Measurements from ENCODE around the gene MS4A3. TPM values are rescaled to one million over a fixed set of nuclear protein-coding genes. Genes with fewer than 3 reads are reported as not detected.

MS4A3 gene
- total RNA-seq, 1 donor from 2014 or later, result not detected

DNA sequence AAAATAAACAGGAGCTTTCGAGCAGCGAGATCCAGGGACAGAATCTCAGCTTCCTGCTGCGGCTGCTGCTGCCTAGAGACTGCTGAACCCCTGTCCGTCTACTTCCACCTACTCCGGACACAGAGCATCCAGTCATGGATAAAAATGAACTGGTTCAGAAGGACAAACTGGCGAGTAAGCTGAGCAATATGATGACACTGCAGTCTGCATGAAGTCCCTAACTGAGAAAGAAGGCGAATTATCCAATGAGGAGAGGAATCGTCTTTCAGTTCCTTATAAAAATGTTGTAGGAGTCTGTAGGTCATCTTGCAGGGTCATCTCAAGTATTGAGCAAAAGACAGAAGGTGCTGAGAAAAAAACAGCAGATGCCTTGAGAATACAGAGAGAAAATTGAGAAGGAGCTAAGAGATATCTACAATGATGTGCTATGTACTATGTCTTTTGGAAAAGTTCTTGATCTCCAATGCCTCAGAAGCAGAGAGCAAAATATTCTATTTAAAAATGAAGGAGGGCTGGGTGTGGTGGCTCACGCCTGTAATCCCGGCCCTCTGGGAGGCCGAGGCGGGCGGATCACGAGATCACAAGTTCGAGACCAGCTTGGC, 20.9 kb downstream of the MS4A3 start:
- DNase-seq (ENCODE audit: low read depth), result no peak
- Histone ChIP-seq H2AFZ (ENCODE audit: low read depth, low read length) (no peak overlapping the region), H3K36me3 (ENCODE audit: insufficient read depth, low read length) (no peaks in the 10 kb centered on the region), H3K4me2 (ENCODE audit: low read length) (no peak overlapping the region), H3K4me3 (ENCODE audit: insufficient read depth, low read depth, low read length) (no peak overlapping the region), H3K27ac (ENCODE audit: low read depth, low read length) (no peak overlapping the region), H3K4me1 (ENCODE audit: insufficient read depth, low read length) (no peaks in the 10 kb centered on the region), H3K9me3 (ENCODE audit: insufficient read depth, low read depth, low read length) (no peaks in the 10 kb centered on the region), H3K27me3 (ENCODE audit: insufficient read depth, low read length) (no peaks in the 10 kb centered on the region), H4K20me1 (ENCODE audit: insufficient read depth, low read length) (no peaks in the 10 kb centered on the region), H3K9ac (ENCODE audit: low read length) (no peak overlapping the region), H3K79me2 (ENCODE audit: insufficient read depth, low read length) (no peaks in the 10 kb centered on the region)
- no peak for FAIRE-seq
- Mint-ChIP-seq H3K4me3 (ENCODE audit: unreplicated experiment) (no peak overlapping the region), H3K27me3 (ENCODE audit: low read depth, unreplicated experiment) (no peaks in the 10 kb centered on the region), H3K9me3 (ENCODE audit: unreplicated experiment) (peaks cover 2% of the 10 kb centered on the region), H3K4me1 (ENCODE audit: low read depth, unreplicated experiment) (no peaks in the 10 kb centered on the region), H3K27ac (ENCODE audit: unreplicated experiment) (no peak overlapping the region), H3K36me3 (ENCODE audit: low read depth, unreplicated experiment) (no peaks in the 10 kb centered on the region)
- TF ChIP-seq, protein P1, sequence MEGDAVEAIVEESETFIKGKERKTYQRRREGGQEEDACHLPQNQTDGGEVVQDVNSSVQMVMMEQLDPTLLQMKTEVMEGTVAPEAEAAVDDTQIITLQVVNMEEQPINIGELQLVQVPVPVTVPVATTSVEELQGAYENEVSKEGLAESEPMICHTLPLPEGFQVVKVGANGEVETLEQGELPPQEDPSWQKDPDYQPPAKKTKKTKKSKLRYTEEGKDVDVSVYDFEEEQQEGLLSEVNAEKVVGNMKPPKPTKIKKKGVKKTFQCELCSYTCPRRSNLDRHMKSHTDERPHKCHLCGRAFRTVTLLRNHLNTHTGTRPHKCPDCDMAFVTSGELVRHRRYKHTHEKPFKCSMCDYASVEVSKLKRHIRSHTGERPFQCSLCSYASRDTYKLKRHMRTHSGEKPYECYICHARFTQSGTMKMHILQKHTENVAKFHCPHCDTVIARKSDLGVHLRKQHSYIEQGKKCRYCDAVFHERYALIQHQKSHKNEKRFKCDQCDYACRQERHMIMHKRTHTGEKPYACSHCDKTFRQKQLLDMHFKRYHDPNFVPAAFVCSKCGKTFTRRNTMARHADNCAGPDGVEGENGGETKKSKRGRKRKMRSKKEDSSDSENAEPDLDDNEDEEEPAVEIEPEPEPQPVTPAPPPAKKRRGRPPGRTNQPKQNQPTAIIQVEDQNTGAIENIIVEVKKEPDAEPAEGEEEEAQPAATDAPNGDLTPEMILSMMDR (IDR thresholded peaks at IDR 0.05; ENCODE audit: insufficient read depth, low read depth, low read length), result no peak
- TF ChIP-seq EZH2 (IDR thresholded peaks at IDR 0.05; ENCODE audit: insufficient read depth, low read length), result no peak

DNA sequence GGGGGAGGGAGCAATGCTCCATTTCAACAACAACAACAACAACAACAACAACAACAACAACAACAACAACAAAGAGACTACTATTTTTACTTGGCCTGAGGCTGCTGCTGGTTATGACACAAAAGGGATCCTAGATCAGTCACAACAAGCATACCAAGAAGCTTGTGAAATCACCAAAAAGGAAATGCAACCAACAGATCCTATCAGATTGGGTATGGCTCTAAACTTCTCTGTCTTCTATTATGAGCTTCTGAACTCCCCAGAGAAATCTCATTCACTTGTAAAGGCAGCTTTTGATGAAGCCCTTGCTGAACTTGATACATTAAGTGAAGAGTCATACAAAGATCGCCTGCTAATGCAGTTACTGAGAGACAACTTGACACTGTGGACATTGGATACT, 21.5 kb downstream of the MS4A3 start:
- Histone ChIP-seq H3K79me2 (ENCODE audit: insufficient read depth, low read length) (no peaks in the 10 kb centered on the region), H3K27me3 (ENCODE audit: insufficient read depth, low read length) (no peaks in the 10 kb centered on the region), H3K36me3 (ENCODE audit: insufficient read depth, low read length) (no peaks in the 10 kb centered on the region), H2AFZ (ENCODE audit: low read depth, low read length) (no peak overlapping the region), H3K4me3 (ENCODE audit: insufficient read depth, low read depth, low read length) (no peak overlapping the region), H3K9ac (ENCODE audit: low read length) (no peak overlapping the region), H3K4me1 (ENCODE audit: insufficient read depth, low read length) (no peaks in the 10 kb centered on the region), H3K9me3 (ENCODE audit: insufficient read depth, low read depth, low read length) (no peaks in the 10 kb centered on the region), H3K4me2 (ENCODE audit: low read length) (no peak overlapping the region), H3K27ac (ENCODE audit: low read depth, low read length) (no peak overlapping the region), H4K20me1 (ENCODE audit: insufficient read depth, low read length) (no peaks in the 10 kb centered on the region)
- DNase-seq (ENCODE audit: low read depth), result no peak
- TF ChIP-seq, protein P1 (IDR thresholded peaks at IDR 0.05; ENCODE audit: insufficient read depth, low read depth, low read length), result no peak
- no peak for TF ChIP-seq EZH2 (IDR thresholded peaks at IDR 0.05; ENCODE audit: insufficient read depth, low read length)
- no peaks in the 10 kb centered on the region for H3K4me1 Mint-ChIP-seq (ENCODE audit: low read depth, unreplicated experiment)
- no peak overlapping the region for H3K4me3 Mint-ChIP-seq (ENCODE audit: unreplicated experiment)
- H3K27me3 Mint-ChIP-seq (ENCODE audit: low read depth, unreplicated experiment), result no peaks in the 10 kb centered on the region
- H3K27ac Mint-ChIP-seq (ENCODE audit: unreplicated experiment), result no peak overlapping the region
- peaks cover 2% of the 10 kb centered on the region for H3K9me3 Mint-ChIP-seq (ENCODE audit: unreplicated experiment)
- H3K36me3 Mint-ChIP-seq (ENCODE audit: low read depth, unreplicated experiment), result no peaks in the 10 kb centered on the region
- no peak for FAIRE-seq

DNA sequence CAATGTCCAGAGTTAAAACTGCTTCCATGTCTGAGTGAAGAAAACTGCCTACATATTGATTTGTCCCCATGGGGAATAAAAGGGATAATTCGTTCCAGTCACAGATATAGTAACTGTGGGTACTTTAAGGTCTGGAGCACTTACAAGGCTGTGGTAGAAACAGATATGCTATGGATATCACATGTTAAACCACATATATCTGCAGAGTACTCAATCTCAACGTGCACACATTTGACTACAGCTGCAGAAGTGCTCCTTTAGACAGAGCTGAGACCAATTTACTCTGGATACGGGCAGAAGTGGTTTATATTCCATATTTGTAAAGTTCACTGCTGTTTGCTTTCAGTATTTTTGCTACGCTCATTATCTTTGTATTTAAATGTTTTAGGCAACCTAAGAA, 22.3 kb downstream of the MS4A3 start:
- H3K4me3 ChIP-seq (ENCODE audit: insufficient read depth, low read depth, low read length), result no peak overlapping the region
- H3K9me3 Mint-ChIP-seq (ENCODE audit: unreplicated experiment), result peaks cover 2% of the 10 kb centered on the region
- H3K4me2 ChIP-seq (ENCODE audit: low read length), result no peak overlapping the region
- H3K36me3 ChIP-seq (ENCODE audit: insufficient read depth, low read length), result no peaks in the 10 kb centered on the region
- no peak for FAIRE-seq
- H3K27me3 Mint-ChIP-seq (ENCODE audit: low read depth, unreplicated experiment), result no peaks in the 10 kb centered on the region
- H3K4me3 Mint-ChIP-seq (ENCODE audit: unreplicated experiment), result no peak overlapping the region
- no peaks in the 10 kb centered on the region for H3K4me1 ChIP-seq (ENCODE audit: insufficient read depth, low read length)
- DNase-seq (ENCODE audit: low read depth), result no peak
- H3K9me3 ChIP-seq (ENCODE audit: insufficient read depth, low read depth, low read length), result no peaks in the 10 kb centered on the region
- no peak overlapping the region for H2AFZ ChIP-seq (ENCODE audit: low read depth, low read length)
- no peak overlapping the region for H3K9ac ChIP-seq (ENCODE audit: low read length)
- no peaks in the 10 kb centered on the region for H3K4me1 Mint-ChIP-seq (ENCODE audit: low read depth, unreplicated experiment)
- H3K27ac ChIP-seq (ENCODE audit: low read depth, low read length), result no peak overlapping the region
- H3K36me3 Mint-ChIP-seq (ENCODE audit: low read depth, unreplicated experiment), result no peaks in the 10 kb centered on the region
- H3K27me3 ChIP-seq (ENCODE audit: insufficient read depth, low read length), result no peaks in the 10 kb centered on the region
- no peaks in the 10 kb centered on the region for H3K79me2 ChIP-seq (ENCODE audit: insufficient read depth, low read length)
- H3K27ac Mint-ChIP-seq (ENCODE audit: unreplicated experiment), result no peak overlapping the region
- no peaks in the 10 kb centered on the region for H4K20me1 ChIP-seq (ENCODE audit: insufficient read depth, low read length)
- TF ChIP-seq, protein P1 (IDR thresholded peaks at IDR 0.05; ENCODE audit: insufficient read depth, low read depth, low read length), result no peak
- no peak for TF ChIP-seq EZH2 (IDR thresholded peaks at IDR 0.05; ENCODE audit: insufficient read depth, low read length)

All from astrocyte (in vitro differentiated cells and primary cell).